ES-I3 (cell line): ENCODE measurements around the gene CYSRT1.
"Not testable (repeated sequence)": the region's sequence is repeated elsewhere in the genome, so short reads cannot be mapped to it uniquely, and the experiment has no call there.

ENCODE experiments used
- H3K36me3 ChIP-seq: 2 replicates; pipeline ENCODE4 v1.6.1; 2013; ENCODE audit warnings: mild to moderate bottlenecking, low read length, control low read depth, moderate library complexity; ENCODE audit not compliant: insufficient read depth
- H3K4me1 ChIP-seq: 2 replicates; pipeline ENCODE4 v1.6.1; 2013; ENCODE audit warnings: mild to moderate bottlenecking, control low read depth, low read length; ENCODE audit not compliant: insufficient read depth
- H3K9ac ChIP-seq: 2 replicates; pipeline ENCODE4 v1.6.1; 2013; ENCODE audit warnings: low read depth, mild to moderate bottlenecking, low read length, moderate library complexity
- H3K9me3 ChIP-seq: 2 replicates; pipeline ENCODE4 v1.6.1; 2013; ENCODE audit warnings: mild to moderate bottlenecking, low read length, moderate library complexity; ENCODE audit not compliant: control insufficient read depth, insufficient read depth

Gene CYSRT1

GRCh38 chr9:137250329-137251193 lies 25.6 kb downstream of the CYSRT1 start:
- no peaks in the 10 kb centered on the region for H3K9me3 ChIP-seq
- H3K4me1 ChIP-seq: peaks cover 8% of the 10 kb centered on the region; the same call in 1 of the 2 replicates
- no peak overlapping the region for H3K9ac ChIP-seq

DNA sequence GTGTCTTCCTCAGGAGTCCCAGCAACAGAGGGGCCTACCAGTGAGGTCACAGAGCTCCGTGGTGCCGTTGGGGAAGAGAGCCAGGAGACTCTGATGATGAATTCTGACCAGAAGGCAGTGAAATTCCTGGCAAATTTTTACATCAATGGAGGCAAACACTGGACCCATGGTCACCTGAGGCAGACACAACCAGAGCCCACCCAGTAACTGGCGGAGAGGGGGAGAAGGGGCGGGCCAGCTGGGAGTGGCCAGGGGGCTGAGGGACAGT lies 26.2 kb downstream of the CYSRT1 start, which contains the start of gene STPG3:
Gene STPG3 (plus strand): TSS at position 93 of the 268 bp plus-strand sequence. CDS start 1 bp downstream, at position 94.
- Histone ChIP-seq H3K9me3 (no peaks in the 10 kb centered on the region), H3K36me3 (no peaks in the 10 kb centered on the region), H3K4me1 (peaks cover 8% of the 10 kb centered on the region; the same call in 1 of the 2 replicates), H3K9ac (no peak within 1 kb of the TSS)

More at GRCh38 chr9:137250329-137251193, 25.6 kb downstream of the CYSRT1 start:
- no peaks in the 10 kb centered on the region for H3K36me3 ChIP-seq

GRCh38 chr9:137251490-137252268 lies 26.7 kb downstream of the CYSRT1 start:
- H3K4me1 ChIP-seq: peaks cover 8% of the 10 kb centered on the region; the same call in 1 of the 2 replicates
- peaks cover 2% of the 10 kb centered on the region; the same call in 1 of the 2 replicates for H3K36me3 ChIP-seq
- no peaks in the 10 kb centered on the region for H3K9me3 ChIP-seq
- H3K9ac ChIP-seq: no peak overlapping the region

DNA sequence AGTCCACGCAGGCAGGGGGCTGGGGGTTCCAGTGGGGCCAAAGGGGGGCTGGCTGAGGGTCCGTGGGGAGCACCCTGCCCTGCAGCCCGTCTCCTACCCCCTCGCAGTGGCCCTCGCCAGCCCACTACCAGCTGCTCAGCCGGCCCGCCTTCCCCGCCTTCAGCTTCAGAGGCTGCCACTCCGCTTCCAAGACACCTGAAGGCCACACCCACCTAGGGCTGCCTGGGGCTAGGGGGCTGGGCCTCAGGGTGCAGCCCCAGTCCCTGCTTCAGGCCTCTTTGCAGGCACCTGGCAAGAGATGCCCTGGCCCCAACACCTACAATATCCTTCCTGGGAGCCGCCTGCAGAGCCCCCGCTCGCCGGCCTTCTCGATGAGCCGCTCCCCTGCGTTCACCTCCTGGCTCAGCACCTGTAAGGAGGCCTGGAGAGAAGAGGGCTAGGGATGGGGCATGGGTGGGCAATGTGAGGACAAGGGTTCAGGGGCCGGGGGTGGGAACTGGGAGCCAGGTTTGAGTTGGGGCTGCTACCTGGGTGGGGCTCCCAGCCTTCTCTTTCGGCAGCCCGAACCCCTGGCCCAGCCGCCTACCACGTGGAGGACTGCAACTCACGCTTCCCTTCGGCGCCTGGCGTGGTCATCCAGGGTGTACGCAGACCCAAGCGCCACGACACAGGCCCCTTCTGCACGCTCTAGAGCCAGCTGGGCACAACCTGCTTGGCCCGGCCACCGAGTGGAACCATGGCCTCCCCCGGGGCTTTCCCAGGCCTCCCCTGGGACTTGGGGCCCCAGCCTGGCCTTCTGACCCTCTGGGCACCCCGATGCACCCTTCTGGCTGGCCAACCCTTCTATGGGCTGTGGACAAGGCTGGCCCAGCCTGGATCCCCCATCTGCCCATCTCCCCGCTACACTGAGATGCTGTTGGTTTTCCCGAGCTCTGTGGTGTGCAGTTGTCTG lies 27.9 kb downstream of the CYSRT1 start:
- H3K9ac ChIP-seq: no peak overlapping the region
- no peaks in the 10 kb centered on the region for H3K9me3 ChIP-seq
- H3K4me1 ChIP-seq: peaks cover 8% of the 10 kb centered on the region; the same call in 1 of the 2 replicates
- H3K36me3 ChIP-seq: peaks cover 8% of the 10 kb centered on the region

DNA sequence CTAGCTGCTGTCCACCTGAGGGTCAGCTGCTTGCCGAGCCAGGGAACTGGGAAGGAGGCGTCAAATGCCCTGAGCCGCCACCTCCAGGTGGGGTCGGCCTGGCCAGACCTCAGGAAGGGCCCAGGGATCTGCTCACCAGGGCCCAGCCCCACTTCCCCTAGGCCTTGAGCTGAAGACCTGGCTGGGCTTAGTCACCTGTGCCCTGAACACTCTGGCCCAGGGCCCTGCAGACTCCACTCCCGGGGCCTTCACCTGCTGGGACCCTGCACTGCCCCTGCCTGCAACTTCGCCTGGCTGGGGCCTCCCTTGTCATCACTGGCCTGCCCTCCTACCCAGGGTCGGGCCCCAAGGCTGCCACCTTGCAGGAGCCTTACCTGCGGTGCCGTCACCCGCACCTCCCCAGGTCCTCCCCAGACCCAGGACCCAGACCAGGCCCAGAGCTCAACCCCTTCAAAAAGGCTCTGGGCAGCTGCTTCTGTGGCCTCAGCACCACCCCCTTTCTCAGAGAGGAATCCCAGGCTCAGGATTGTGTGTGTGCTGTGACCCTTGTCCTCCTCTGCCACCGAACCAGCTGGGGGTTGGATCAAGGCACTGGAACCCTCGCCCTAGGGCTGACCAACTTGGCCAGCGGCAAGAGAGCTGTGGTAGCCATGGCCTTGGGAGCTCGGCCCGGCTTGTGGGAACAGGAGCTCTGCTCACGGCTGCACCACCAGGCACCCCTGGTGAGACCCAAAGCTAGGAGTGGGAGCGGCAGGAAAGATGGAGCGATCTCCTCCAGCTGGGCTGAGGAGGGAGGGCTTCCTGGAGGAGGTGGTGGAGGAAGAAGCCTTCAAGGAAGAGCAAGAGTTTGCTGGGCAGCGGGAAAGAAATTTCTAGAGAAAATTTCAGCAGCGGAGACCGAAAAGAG lies 29.0 kb downstream of the CYSRT1 start:
- peaks cover 12% of the 10 kb centered on the region for H3K36me3 ChIP-seq
- peak overlapping the region; percentile 55; the same call in 1 of the 2 replicates for H3K9ac ChIP-seq
- H3K4me1 ChIP-seq: peaks cover 8% of the 10 kb centered on the region; the same call in 1 of the 2 replicates
- H3K9me3 ChIP-seq: no peaks in the 10 kb centered on the region

DNA sequence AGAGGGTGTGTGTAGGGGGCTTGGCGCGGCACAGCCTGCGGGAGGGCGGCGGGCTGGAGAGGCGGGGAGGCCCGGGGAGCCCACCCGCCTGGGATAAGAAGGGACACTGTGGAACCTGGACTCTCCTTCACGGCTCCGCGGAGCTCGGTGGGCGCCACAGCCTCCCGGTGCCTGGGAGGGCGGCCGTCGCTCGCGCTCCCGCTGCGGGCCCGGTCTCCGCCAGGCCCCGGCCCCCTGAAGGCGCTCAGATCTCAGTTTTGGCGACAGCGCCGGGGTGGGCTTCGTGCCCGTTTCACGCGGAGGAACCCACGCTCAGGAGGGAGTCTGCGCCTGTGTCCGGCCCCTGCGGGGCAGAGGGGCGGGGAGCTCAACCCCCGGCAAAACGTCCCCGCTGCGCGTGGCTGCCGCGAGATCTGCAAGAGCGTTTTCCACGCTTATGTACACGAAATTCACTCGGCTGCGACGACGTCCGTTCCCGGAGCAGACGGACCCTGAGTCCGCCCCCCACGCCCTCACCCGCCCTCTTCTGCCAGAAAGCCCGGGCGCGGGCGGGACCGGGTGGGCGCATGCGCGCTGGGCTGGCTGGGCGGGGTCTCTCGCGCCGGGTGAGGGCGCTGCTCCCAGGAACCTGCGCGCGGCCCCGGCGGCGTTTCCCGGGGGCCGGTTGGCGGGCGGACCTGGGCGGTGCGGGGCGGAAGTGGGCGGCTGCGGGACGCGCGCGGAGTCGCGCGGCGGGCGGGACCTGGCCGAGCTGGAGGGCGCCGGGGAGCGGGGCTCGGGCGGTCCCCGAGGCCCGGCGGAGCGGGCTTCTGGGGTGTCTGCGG lies 29.9 kb downstream of the CYSRT1 start, which contains the start of gene NELFB:
Gene NELFB (plus strand): TSS at position 704 of the 824 bp plus-strand sequence.
- peaks cover 8% of the 10 kb centered on the region; the same call in 1 of the 2 replicates for H3K4me1 ChIP-seq
- peak within 1 kb of the TSS; percentile 55 for H3K9ac ChIP-seq
- H3K9me3 ChIP-seq: no peaks in the 10 kb centered on the region

DNA sequence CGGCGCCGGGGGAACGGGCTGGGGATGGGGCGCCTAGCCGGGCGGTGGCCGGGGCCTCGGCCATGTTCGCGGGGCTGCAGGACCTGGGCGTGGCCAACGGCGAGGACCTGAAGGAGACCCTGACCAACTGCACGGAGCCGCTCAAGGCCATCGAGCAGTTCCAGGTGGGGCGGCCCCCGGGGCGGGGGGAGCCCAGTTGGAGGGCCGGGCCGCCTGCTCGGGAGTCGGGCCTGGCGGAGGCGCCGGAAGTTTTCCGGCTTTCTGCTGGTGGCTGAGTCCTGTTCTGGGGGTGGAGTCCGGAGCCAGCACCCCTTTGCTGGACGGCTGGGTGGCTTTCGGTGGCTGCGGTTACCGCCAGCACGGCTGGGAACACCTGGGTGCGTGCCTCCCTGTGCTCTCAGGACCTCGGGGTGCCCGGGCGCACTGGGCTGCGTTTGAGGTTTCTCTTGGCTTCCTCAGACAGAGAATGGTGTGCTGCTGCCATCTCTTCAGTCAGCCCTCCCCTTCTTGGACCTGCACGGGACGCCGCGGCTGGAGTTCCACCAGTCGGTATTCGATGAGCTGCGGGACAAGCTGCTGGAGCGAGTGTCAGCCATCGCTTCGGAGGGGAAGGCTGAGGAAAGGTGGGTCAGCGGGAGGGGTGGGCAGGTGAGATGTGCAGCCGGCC lies 30.6 kb downstream of the CYSRT1 start:
- Histone ChIP-seq H3K9me3 (no peaks in the 10 kb centered on the region), H3K36me3 (peaks cover 12% of the 10 kb centered on the region), H3K4me1 (peaks cover 6% of the 10 kb centered on the region; the same call in 1 of the 2 replicates), H3K9ac (peak overlapping the region; percentile 55)

More for the DNA sequence above, 29.9 kb downstream of the CYSRT1 start, which contains the start of gene NELFB:
- peaks cover 12% of the 10 kb centered on the region for H3K36me3 ChIP-seq

DNA sequence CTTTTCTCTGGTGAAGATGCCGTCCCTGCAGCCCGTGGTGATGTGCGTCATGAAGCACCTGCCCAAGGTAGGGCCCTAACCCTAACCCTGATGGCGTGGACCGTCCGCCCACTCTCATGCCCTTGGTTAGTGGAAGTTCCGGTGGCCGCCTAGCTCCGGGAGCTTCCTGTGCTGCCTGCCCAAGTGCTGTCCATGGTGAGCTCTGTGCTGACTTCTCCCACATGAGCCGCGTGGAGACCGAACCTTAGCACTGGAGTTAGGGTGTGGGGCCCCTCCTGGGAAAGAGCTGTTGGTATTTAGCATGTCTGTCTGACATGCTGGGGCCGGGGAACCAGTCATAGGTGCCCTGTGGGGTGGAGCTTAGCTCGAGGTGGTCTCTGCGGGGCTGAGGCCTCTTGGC lies 31.4 kb downstream of the CYSRT1 start:
- H3K9ac ChIP-seq: peak overlapping the region; percentile 55; the same call in 1 of the 2 replicates
- no peaks in the 10 kb centered on the region; the same call in 1 of the 2 replicates for H3K4me1 ChIP-seq
- H3K36me3 ChIP-seq: peaks cover 12% of the 10 kb centered on the region
- no peaks in the 10 kb centered on the region for H3K9me3 ChIP-seq

DNA sequence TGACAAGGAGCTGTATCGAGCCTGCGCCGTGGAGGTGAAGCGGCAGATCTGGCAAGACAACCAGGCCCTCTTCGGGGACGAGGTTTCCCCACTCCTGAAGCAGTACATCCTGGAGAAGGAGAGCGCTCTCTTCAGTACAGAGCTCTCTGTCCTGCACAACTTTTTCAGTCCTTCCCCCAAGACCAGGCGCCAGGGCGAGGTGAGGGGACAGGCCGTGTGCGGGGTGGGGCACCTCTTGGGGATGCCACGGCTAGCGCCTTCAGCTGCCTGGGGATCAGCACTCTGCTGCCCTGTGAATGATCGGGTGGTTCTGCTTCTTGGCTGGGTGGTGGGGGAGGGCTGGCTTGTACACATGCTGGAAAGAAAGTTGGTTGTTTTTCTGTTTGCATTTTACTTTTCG lies 31.9 kb downstream of the CYSRT1 start:
- H3K9ac ChIP-seq: no peak overlapping the region
- H3K4me1 ChIP-seq: no peaks in the 10 kb centered on the region; the same call in 1 of the 2 replicates
- peaks cover 12% of the 10 kb centered on the region for H3K36me3 ChIP-seq
- no peaks in the 10 kb centered on the region for H3K9me3 ChIP-seq

- H3K9me3 ChIP-seq, H3K9ac ChIP-seq, H3K4me1 ChIP-seq: not testable (repeated sequence)
- H3K36me3 ChIP-seq: peaks cover 18% of the 10 kb centered on the region
Measured at GRCh38 chr9:137262173-137262908, 37.4 kb downstream of the CYSRT1 start.

DNA sequence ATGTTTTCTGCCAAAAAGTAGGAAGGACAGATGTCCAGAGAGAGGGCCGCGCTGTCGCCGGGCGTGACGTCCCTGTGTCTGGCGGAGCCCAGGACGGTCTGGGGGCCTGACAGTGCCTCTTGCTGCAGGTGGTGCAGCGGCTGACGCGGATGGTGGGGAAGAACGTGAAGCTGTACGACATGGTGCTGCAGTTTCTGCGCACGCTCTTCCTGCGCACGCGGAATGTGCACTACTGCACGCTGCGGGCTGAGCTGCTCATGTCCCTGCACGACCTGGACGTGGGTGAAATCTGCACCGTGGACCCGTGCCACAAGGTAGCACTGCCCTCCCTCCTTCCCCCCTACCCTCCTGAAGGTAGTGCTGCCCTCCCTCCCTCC lies 37.9 kb downstream of the CYSRT1 start:
- peaks cover 18% of the 10 kb centered on the region for H3K36me3 ChIP-seq
- H3K9me3 ChIP-seq: no peaks in the 10 kb centered on the region
- H3K4me1 ChIP-seq: no peaks in the 10 kb centered on the region
- H3K9ac ChIP-seq: no peak overlapping the region
